ENCODE measurements around the gene TRPM2.

Gene TRPM2

DNA sequence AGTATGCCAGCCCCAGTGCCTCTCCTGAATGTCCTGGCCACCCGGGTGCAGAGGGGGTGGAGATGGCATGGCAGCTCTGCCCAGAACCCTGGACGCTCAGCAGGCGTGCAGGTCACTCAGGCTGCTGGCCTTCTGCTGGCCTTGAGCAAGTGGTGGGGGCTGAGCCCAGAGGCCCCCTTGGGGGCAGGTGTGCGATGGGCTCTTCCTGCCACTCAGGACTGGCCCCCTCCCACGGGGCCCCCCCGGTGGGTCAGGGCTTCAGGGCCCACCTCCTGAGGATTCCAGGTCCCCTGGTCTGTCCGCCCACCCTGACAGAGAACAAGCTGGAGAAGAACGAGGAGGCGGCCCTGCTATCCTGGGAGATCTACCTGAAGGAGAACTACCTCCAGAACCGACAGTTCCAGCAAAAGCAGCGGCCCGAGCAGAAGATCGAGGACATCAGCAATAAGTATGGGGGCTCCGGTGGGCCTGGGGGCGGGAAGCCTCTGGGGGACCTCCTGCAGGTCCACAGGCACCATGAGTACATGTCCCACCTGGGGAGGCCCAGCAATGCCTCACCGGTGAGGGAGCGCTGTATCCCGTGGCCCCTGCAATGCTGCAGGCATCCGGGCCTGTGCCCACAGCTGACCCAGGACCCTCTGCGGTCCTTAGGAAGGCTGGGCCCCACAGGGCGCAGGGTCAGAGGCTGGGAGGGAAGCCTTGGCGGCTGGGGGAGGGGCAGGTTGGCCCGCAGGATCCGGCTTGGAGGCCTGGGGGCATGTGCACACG is 64.9 kb downstream of the TRPM2 start:
- DNase-seq (ENCODE audit: low read depth): no peak
- no peak overlapping the region for H3K4me3 ChIP-seq (ENCODE audit: control insufficient read depth, low read depth, low read length)
- TF ChIP-seq, protein P1, sequence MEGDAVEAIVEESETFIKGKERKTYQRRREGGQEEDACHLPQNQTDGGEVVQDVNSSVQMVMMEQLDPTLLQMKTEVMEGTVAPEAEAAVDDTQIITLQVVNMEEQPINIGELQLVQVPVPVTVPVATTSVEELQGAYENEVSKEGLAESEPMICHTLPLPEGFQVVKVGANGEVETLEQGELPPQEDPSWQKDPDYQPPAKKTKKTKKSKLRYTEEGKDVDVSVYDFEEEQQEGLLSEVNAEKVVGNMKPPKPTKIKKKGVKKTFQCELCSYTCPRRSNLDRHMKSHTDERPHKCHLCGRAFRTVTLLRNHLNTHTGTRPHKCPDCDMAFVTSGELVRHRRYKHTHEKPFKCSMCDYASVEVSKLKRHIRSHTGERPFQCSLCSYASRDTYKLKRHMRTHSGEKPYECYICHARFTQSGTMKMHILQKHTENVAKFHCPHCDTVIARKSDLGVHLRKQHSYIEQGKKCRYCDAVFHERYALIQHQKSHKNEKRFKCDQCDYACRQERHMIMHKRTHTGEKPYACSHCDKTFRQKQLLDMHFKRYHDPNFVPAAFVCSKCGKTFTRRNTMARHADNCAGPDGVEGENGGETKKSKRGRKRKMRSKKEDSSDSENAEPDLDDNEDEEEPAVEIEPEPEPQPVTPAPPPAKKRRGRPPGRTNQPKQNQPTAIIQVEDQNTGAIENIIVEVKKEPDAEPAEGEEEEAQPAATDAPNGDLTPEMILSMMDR (IDR thresholded peaks at IDR 0.05; ENCODE audit: control insufficient read depth, insufficient read depth, low read depth, low read length, missing control alignments): no peak

DNA sequence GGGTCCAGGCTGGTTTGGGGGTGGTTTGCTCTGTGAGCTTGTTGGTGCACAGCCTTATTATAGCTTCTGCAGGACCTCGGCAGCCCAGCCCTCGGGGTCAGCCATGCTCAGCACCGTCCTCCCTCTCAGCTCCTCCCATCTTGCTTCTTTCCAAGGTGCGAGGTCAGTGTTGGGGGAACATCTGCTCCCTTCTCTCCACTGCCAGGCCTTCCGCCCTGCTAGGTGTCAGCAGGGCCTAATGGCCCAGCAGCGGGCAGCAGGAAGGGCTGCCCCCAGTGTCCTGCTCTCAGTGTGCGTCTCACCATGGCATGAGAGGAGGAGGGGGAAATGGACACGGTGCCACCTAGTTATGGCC is 65.4 kb downstream of the TRPM2 start:
- no peak for DNase-seq (ENCODE audit: low read depth)
- TF ChIP-seq, protein P1 (IDR thresholded peaks at IDR 0.05; ENCODE audit: control insufficient read depth, insufficient read depth, low read depth, low read length, missing control alignments): no peak
- H3K4me3 ChIP-seq (ENCODE audit: control insufficient read depth, low read depth, low read length): no peak overlapping the region

GRCh38 chr21:44419679-44420078 is 66.3 kb downstream of the TRPM2 start:
- no peak for DNase-seq (ENCODE audit: low read depth)
- TF ChIP-seq, protein P1 (IDR thresholded peaks at IDR 0.05; ENCODE audit: control insufficient read depth, insufficient read depth, low read depth, low read length, missing control alignments): no peak
- no peak overlapping the region for H3K4me3 ChIP-seq (ENCODE audit: control insufficient read depth, low read depth, low read length)

GRCh38 chr21:44420416-44421205 is 67.2 kb downstream of the TRPM2 start:
- TF ChIP-seq, protein P1 (IDR thresholded peaks at IDR 0.05; ENCODE audit: control insufficient read depth, insufficient read depth, low read depth, low read length, missing control alignments): no peak
- no peak overlapping the region for H3K4me3 ChIP-seq (ENCODE audit: control insufficient read depth, low read depth, low read length)
- DNase-seq (ENCODE audit: low read depth): no peak

- no peak for DNase-seq (ENCODE audit: low read depth)
- H3K4me3 ChIP-seq (ENCODE audit: control insufficient read depth, low read depth, low read length): no peak overlapping the region
- TF ChIP-seq, protein P1 (IDR thresholded peaks at IDR 0.05; ENCODE audit: control insufficient read depth, insufficient read depth, low read depth, low read length, missing control alignments): no peak
Measured at GRCh38 chr21:44421901-44422840, 68.8 kb downstream of the TRPM2 start.

GRCh38 chr21:44423312-44423821 is 69.9 kb downstream of the TRPM2 start:
- TF ChIP-seq, protein P1 (IDR thresholded peaks at IDR 0.05; ENCODE audit: control insufficient read depth, insufficient read depth, low read depth, low read length, missing control alignments): no peak
- H3K4me3 ChIP-seq (ENCODE audit: control insufficient read depth, low read depth, low read length): no peak overlapping the region

More at GRCh38 chr21:44423312-44423821, 69.9 kb downstream of the TRPM2 start:
- no peak for DNase-seq (ENCODE audit: low read depth)
